ENCODE measurements around the gene HEBP1.

GRCh38 chr12:13000616-13000924 is 505 bp upstream of the HEBP1 start:
- no peak for TF ChIP-seq CTCF (IDR thresholded peaks at IDR 0.05; ENCODE audit: low read depth, low read length, poor library complexity, severe bottlenecking)
- TF ChIP-seq EZH2phosphoT487 (IDR thresholded peaks at IDR 0.05; ENCODE audit: borderline replicate concordance, low read length): no peak

Measured in DOHH2 (cell line).